Gastroesophageal sphincter (tissue), 4 donors: ENCODE data around the gene ARHGAP42. TPM values are rescaled to one million over a fixed set of nuclear protein-coding genes. Genes with fewer than 3 reads are reported as not detected.

ENCODE experiments used
- ATAC-seq: fragments of 150-250 bp; one replicate; pipeline ENCODE4 v1.9.1; 2016; ENCODE audit warnings: mild to moderate bottlenecking, moderate library complexity
- H3K27ac ChIP-seq, 4 donors: fragments of 200-600 bp; sonication (generic) in 3 of 4; 1 replicate in 3 of 4; 2 replicates in 1 of 4; pipeline ENCODE4 v1.5.1; 2016 to 2019
- H3K27me3 ChIP-seq: fragments of 200-600 bp; sonication (generic); one replicate; pipeline ENCODE4 v1.5.1; 2019
- H3K36me3 ChIP-seq, 2 donors: fragments of 200-600 bp; sonication (generic); one replicate each; pipeline ENCODE4 v1.5.1; 2019; ENCODE audit warnings: control low read depth in 1 of 2
- H3K4me1 ChIP-seq, 3 donors: fragments of 200-600 bp; sonication (generic); 1 replicate in 2 of 3; 2 replicates in 1 of 3; pipeline ENCODE4 v1.5.1; 2016 to 2019; ENCODE audit warnings: control low read depth in 2 of 3
- H3K4me3 ChIP-seq, 2 donors: fragments of 200-600 bp; sonication (generic); one replicate each; pipeline ENCODE4 v1.5.1; 2019; ENCODE audit warnings: mild to moderate bottlenecking in 1 of 2, moderate library complexity in 1 of 2
- H3K9me3 ChIP-seq, 3 donors: fragments of 200-600 bp; sonication (generic); one replicate each; pipeline ENCODE4 v1.5.1; 2017 to 2019; ENCODE audit warnings: control low read depth in 2 of 3
- CTCF ChIP-seq, 4 experiments: fragments of 200-600 bp in 2 of 4; fragments of 450-650 bp in 2 of 4; sonication (generic) in 1 of 4; IDR thresholded peaks; one replicate each; pipeline ENCODE4 v1.5.1; 2017 to 2019; ENCODE audit warnings: antibody characterized with exemption in 4 of 4, mild to moderate bottlenecking in 2 of 4, moderate library complexity in 2 of 4
- EP300 ChIP-seq: sonication (generic); formaldehyde crosslinking; IDR thresholded peaks from one replicate; pipeline ENCODE4 v1.6.1; 2017; ENCODE audit warnings: antibody characterized with exemption, mild to moderate bottlenecking
- POLR2A ChIP-seq, 2 donors: fragments of 450-650 bp; IDR thresholded peaks; one replicate each; pipeline ENCODE4 v1.6.1; 2017; ENCODE audit warnings: antibody characterized with exemption in 2 of 2, mild to moderate bottlenecking in 2 of 2, moderate library complexity in 1 of 2
- POLR2AphosphoS5 ChIP-seq: sonication (generic); formaldehyde crosslinking; IDR thresholded peaks from one replicate; pipeline ENCODE4 v1.6.1; 2017; ENCODE audit warnings: antibody characterized with exemption
- WGBS, 2 donors: methylation state at CpG; one replicate each; pipeline ENCODE4 v1.1.5; 2018; ENCODE audit warnings: low coverage in 1 of 2; 5-methylcytosine and 5-hydroxymethylcytosine counted together
- total RNA-seq, 4 donors: library from RNA; depleted of rRNA; stranded (reverse); fragments of >200 nt; gene quantifications; one replicate each; pipeline ENCODE4 v1.1.0, GENCODE V29; 2016

Gene ARHGAP42
- total RNA-seq, 4 donors from 2014 or later = 6.3 to 29.1 (median 9.9) TPM

GRCh38 chr11:100759106-100759505, 72.0 kb downstream of the ARHGAP42 start:
- 67 to 79% methylated on average over 2 of the region's 2 CpGs for WGBS, 2 donors
- ATAC-seq = no peak
- no peak overlapping the region for H3K4me3 ChIP-seq
- no peak for TF ChIP-seq EP300
- TF ChIP-seq POLR2A (IDR thresholded peaks at IDR 0.05) = no peak
- no peak for TF ChIP-seq POLR2AphosphoS5
- no peak for TF ChIP-seq CTCF (IDR thresholded peaks at IDR 0.05)
- H3K9me3 ChIP-seq = no peaks in the 10 kb centered on the region
- no peaks in the 10 kb centered on the region for H3K27me3 ChIP-seq
- no peaks in the 10 kb centered on the region for H3K36me3 ChIP-seq
- H3K27ac ChIP-seq = no peak overlapping the region
- H3K4me1 ChIP-seq = peaks cover 0 to 10% (median 0%) of the 10 kb centered on the region in 3 donors

GRCh38 chr11:100759856-100760255, 72.8 kb downstream of the ARHGAP42 start:
- peaks cover 0 to 9% (median 0%) of the 10 kb centered on the region in 3 donors for H3K4me1 ChIP-seq

GRCh38 chr11:100760744-100761143, 73.7 kb downstream of the ARHGAP42 start:
- no peaks in the 10 kb centered on the region for H3K27me3 ChIP-seq
- no peaks in the 10 kb centered on the region for H3K36me3 ChIP-seq
- no peaks in the 10 kb centered on the region for H3K9me3 ChIP-seq
- H3K4me3 ChIP-seq = no peak overlapping the region
- H3K4me1 ChIP-seq = peaks cover 0 to 9% (median 0%) of the 10 kb centered on the region in 3 donors
- no peak for ATAC-seq
- TF ChIP-seq POLR2A (IDR thresholded peaks at IDR 0.05) (no peak), POLR2AphosphoS5 (no peak), CTCF (IDR thresholded peaks at IDR 0.05) (no peak), EP300 (no peak)
- H3K27ac ChIP-seq = no peak overlapping the region

More at GRCh38 chr11:100759856-100760255, 72.8 kb downstream of the ARHGAP42 start:
- H3K27ac ChIP-seq = no peak overlapping the region
- no peaks in the 10 kb centered on the region for H3K9me3 ChIP-seq
- WGBS, 2 donors = 57 to 64% methylated on average over 2 of the region's 3 CpGs
- no peak for TF ChIP-seq POLR2A (IDR thresholded peaks at IDR 0.05)
- TF ChIP-seq POLR2AphosphoS5 = no peak
- TF ChIP-seq CTCF (IDR thresholded peaks at IDR 0.05) = no peak
- no peak for TF ChIP-seq EP300
- no peak overlapping the region for H3K4me3 ChIP-seq
- no peaks in the 10 kb centered on the region for H3K36me3 ChIP-seq
- ATAC-seq = no peak
- H3K27me3 ChIP-seq = no peaks in the 10 kb centered on the region

- no peaks in the 10 kb centered on the region for H3K36me3 ChIP-seq
- H3K4me3 ChIP-seq = no peak overlapping the region
- H3K9me3 ChIP-seq = no peaks in the 10 kb centered on the region
- 35 to 51% methylated on average over 4 to 6 of the region's 6 CpGs for WGBS, 2 donors
- H3K27me3 ChIP-seq = no peaks in the 10 kb centered on the region
- H3K4me1 ChIP-seq = peaks cover 0 to 9% (median 0%) of the 10 kb centered on the region in 3 donors
- no peak overlapping the region for H3K27ac ChIP-seq
- no peak for ATAC-seq
- TF ChIP-seq POLR2AphosphoS5 (no peak), CTCF (IDR thresholded peaks at IDR 0.05) (no peak), POLR2A (IDR thresholded peaks at IDR 0.05) (no peak), EP300 (no peak)
These were observed 74.8 kb downstream of the ARHGAP42 start for GRCh38 chr11:100761841-100762240.

- Histone ChIP-seq H3K4me1 (peaks cover 0 to 4% (median 0%) of the 10 kb centered on the region in 3 donors), H3K27ac (no peak overlapping the region), H3K36me3 (peaks cover 0 to 10% of the 10 kb centered on the region in 2 donors), H3K9me3 (no peaks in the 10 kb centered on the region), H3K27me3 (no peaks in the 10 kb centered on the region), H3K4me3 (no peak overlapping the region)
- WGBS, 2 donors = 85 to 89% methylated on average over 2 of the region's 2 CpGs
- no peak for ATAC-seq
- TF ChIP-seq EP300 (no peak), CTCF (IDR thresholded peaks at IDR 0.05) (no peak), POLR2A (IDR thresholded peaks at IDR 0.05) (no peak), POLR2AphosphoS5 (no peak)
These were observed 79.7 kb downstream of the ARHGAP42 start for GRCh38 chr11:100766764-100767163.
